ENCODE measurements around the gene MRPL52. TPM values are rescaled to one million over a fixed set of nuclear protein-coding genes. Genes with fewer than 3 reads are reported as not detected.
"Not testable (repeated sequence)": the region's sequence is repeated elsewhere in the genome, so short reads cannot be mapped to it uniquely, and the experiment has no call there.

Gene MRPL52
- total RNA-seq, 1 donor from 2014 or later, result 28.1 TPM

DNA sequence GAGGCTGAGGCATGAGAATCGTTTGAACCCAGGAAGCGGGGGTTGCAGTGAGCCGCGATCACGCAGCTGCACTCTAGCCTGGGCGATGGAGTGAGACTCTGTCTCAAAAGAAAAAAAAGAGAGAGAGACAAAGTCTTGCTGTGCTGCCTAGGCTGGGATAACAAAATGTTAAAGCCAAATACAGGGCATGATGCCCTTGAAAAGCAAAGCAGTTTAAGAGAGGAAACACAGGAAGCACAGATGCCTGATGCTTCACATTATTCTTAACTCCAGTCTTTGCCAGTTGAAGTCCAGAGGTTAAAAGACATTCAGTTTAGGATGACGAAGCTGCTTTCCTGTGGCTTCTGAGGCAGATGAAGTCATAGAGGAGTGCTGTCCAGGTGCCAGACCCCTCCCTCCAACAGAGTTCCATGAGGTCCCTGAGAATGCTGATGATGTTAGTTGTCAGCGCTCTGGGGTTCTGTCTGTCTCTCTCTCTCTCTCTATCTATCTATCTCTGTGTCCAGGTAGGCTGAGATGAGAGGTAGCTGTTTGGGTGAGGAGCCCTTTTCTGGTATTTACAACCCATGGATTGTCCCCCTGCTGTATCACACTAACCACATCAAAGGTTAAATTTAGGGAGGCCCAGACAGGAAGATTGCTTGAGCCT lies 4.9 kb upstream of the MRPL52 start:
- H3K27me3 Mint-ChIP-seq (ENCODE audit: insufficient read depth, low read depth), result peaks cover 15% of the 10 kb centered on the region
- Histone ChIP-seq H3K4me3 (no peak overlapping the region), H3K36me3 (no peaks in the 10 kb centered on the region), H4K20me1 (ENCODE audit: low read depth) (no peaks in the 10 kb centered on the region), H3K4me2 (no peak overlapping the region), H2AFZ (replicated peaks) (peak overlapping the region; percentile 69), H3K27me3 (peaks cover 45% of the 10 kb centered on the region), H3K9me3 (ENCODE audit: low read depth) (no peaks in the 10 kb centered on the region), H3K4me1 (peaks cover 6% of the 10 kb centered on the region), H3K27ac (no peak overlapping the region), H3K9ac (no peak overlapping the region), H3F3A (ENCODE audit: low read depth) (peaks cover 30% of the 10 kb centered on the region), H3K79me2 (ENCODE audit: low read depth) (peaks cover 1% of the 10 kb centered on the region)
- no peaks in the 10 kb centered on the region for H3K36me3 Mint-ChIP-seq
- peaks cover 40% of the 10 kb centered on the region for H3K4me1 Mint-ChIP-seq
- no peaks in the 10 kb centered on the region for H3K9me3 Mint-ChIP-seq
- H3K27ac Mint-ChIP-seq, result no peak overlapping the region
- TF ChIP-seq EZH2 (IDR thresholded peaks at IDR 0.05), result no peak
- no peak for TF ChIP-seq EZH2phosphoT487 (IDR thresholded peaks at IDR 0.05)
- TF ChIP-seq, protein P1, sequence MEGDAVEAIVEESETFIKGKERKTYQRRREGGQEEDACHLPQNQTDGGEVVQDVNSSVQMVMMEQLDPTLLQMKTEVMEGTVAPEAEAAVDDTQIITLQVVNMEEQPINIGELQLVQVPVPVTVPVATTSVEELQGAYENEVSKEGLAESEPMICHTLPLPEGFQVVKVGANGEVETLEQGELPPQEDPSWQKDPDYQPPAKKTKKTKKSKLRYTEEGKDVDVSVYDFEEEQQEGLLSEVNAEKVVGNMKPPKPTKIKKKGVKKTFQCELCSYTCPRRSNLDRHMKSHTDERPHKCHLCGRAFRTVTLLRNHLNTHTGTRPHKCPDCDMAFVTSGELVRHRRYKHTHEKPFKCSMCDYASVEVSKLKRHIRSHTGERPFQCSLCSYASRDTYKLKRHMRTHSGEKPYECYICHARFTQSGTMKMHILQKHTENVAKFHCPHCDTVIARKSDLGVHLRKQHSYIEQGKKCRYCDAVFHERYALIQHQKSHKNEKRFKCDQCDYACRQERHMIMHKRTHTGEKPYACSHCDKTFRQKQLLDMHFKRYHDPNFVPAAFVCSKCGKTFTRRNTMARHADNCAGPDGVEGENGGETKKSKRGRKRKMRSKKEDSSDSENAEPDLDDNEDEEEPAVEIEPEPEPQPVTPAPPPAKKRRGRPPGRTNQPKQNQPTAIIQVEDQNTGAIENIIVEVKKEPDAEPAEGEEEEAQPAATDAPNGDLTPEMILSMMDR (IDR thresholded peaks at IDR 0.05), result no peak
- peak overlapping the region; percentile 9 for H3K4me3 Mint-ChIP-seq
- DNase-seq (ENCODE audit: low spot score), result no peak

DNA sequence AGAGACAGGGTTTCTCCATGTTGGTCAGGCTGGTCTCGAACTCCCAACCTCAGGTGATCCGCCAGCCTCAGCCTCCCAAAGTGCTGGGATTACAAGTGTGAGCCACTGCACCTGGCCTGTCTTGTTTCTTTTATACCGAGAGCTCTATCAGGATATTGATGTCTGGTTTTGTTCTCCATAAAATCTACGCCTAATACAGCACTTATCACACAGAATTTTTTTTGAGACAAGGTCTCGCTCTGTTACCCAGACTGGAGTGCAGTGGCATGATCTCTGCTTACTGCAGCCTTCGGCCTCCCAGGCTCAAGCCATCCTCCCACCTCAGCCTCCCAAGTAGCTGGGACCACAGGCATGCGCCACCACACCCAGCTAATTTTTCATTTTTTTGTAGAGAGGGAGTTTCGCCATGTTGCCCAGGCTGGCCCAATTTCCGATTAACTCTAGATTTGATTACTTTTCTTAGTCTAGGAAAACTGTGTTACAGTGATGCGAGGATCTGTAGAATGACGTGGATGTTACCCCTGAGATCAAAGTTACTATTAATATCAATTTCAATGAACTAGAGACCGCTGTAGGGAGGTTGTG lies 519 bp upstream of the MRPL52 start:
- peak overlapping the region; percentile 86 for H3K4me2 ChIP-seq
- not testable (repeated sequence) for H4K20me1 ChIP-seq (ENCODE audit: low read depth); H3K4me1 ChIP-seq; H3K27ac ChIP-seq; H3K27me3 ChIP-seq; H3K27me3 Mint-ChIP-seq (ENCODE audit: insufficient read depth, low read depth); DNase-seq (ENCODE audit: low spot score); H3F3A ChIP-seq (ENCODE audit: low read depth); H3K9ac ChIP-seq; H3K9me3 Mint-ChIP-seq; H3K9me3 ChIP-seq (ENCODE audit: low read depth); H3K36me3 ChIP-seq
- peak overlapping the region; percentile 87 for H3K4me3 ChIP-seq
- H3K27ac Mint-ChIP-seq, result peak overlapping the region; percentile 97
- H3K36me3 Mint-ChIP-seq, result peaks cover 11% of the 10 kb centered on the region
- peaks cover 20% of the 10 kb centered on the region for H3K79me2 ChIP-seq (ENCODE audit: low read depth)
- peak overlapping the region; percentile 91 for H3K4me3 Mint-ChIP-seq
- H3K4me1 Mint-ChIP-seq, result peaks cover 26% of the 10 kb centered on the region
- peak overlapping the region; percentile 95 for H2AFZ ChIP-seq (replicated peaks)

DNA sequence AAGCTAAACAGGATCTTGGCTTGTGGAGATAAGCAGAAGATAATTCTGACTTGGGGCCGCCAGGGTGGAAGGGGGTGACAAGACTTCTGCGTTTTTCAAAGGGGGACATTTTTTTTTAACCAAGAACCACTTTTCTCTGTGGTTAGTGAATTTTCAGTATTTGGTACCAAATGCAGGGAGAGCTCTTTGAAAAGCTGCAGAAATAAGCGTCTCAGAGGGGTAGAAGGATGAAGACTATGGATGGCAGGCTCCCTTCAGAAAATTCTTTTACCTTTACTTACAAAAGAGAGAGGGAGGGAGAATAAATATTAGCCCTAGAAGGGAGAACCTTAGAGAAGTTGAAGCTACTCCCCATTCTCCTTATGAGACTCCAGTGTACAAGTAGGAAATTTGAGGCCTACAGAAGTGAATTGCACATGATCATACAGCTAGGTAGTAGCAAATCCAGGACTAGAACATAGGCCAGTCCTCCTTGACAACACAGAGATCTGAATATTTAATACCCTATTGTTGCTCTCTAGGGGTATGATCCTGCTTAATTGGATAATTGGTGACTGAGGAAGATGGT lies 840 bp downstream of the MRPL52 start:
- H3K27me3 Mint-ChIP-seq (ENCODE audit: insufficient read depth, low read depth), result peaks cover 5% of the 10 kb centered on the region
- TF ChIP-seq EZH2 (IDR thresholded peaks at IDR 0.05) (no peak), EZH2phosphoT487 (IDR thresholded peaks at IDR 0.05) (no peak)
- TF ChIP-seq, protein P1 (IDR thresholded peaks at IDR 0.05), result no peak
- peaks cover 20% of the 10 kb centered on the region for H3K79me2 ChIP-seq (ENCODE audit: low read depth)

DNA sequence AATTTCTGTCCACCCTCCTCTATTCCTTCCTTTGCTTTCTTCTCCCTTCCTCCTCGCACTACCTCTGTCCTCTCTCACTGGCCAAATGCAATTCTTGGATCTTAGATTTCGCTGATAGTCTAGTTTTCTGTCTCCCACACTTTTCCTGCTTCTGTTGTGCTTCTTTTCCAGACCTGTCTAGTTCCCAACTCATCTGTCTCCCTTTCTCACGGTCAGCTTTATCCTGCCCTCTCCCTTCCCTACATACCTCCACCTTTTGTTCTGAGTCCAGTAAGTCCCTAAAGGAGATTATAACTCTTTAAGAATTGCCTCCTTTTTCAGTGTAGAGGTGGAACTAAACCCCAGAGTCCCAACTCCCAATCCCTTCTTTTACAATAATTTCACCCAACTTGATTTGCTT lies 5.8 kb downstream of the MRPL52 start:
- no peak overlapping the region for H3K27ac Mint-ChIP-seq
- Histone ChIP-seq H3K4me2 (peak overlapping the region; percentile 90), H3K27ac (no peak overlapping the region), H3F3A (ENCODE audit: low read depth) (peaks cover 36% of the 10 kb centered on the region), H3K27me3 (peaks cover 26% of the 10 kb centered on the region), H3K4me1 (peaks cover 13% of the 10 kb centered on the region), H3K9ac (no peak overlapping the region), H3K36me3 (peaks cover 5% of the 10 kb centered on the region), H2AFZ (replicated peaks) (no peak overlapping the region), H4K20me1 (ENCODE audit: low read depth) (no peaks in the 10 kb centered on the region), H3K9me3 (ENCODE audit: low read depth) (no peaks in the 10 kb centered on the region), H3K4me3 (no peak overlapping the region), H3K79me2 (ENCODE audit: low read depth) (peaks cover 22% of the 10 kb centered on the region)
- H3K9me3 Mint-ChIP-seq, result no peaks in the 10 kb centered on the region
- H3K27me3 Mint-ChIP-seq (ENCODE audit: insufficient read depth, low read depth), result peaks cover 23% of the 10 kb centered on the region
- TF ChIP-seq EZH2 (IDR thresholded peaks at IDR 0.05) (no peak), EZH2phosphoT487 (IDR thresholded peaks at IDR 0.05) (no peak)
- TF ChIP-seq, protein P1 (IDR thresholded peaks at IDR 0.05), result no peak
- H3K4me1 Mint-ChIP-seq, result peaks cover 19% of the 10 kb centered on the region
- peaks cover 14% of the 10 kb centered on the region for H3K36me3 Mint-ChIP-seq
- DNase-seq (ENCODE audit: low spot score), result no peak
- peak overlapping the region; percentile 93 for H3K4me3 Mint-ChIP-seq

More for the DNA sequence above, 840 bp downstream of the MRPL52 start:
- Histone ChIP-seq H2AFZ (replicated peaks) (no peak overlapping the region), H3K27me3 (no peaks in the 10 kb centered on the region), H3F3A (ENCODE audit: low read depth) (peaks cover 18% of the 10 kb centered on the region), H4K20me1 (ENCODE audit: low read depth) (no peaks in the 10 kb centered on the region), H3K9ac (peak overlapping the region; percentile 54), H3K27ac (no peak overlapping the region), H3K4me2 (peak overlapping the region; percentile 86), H3K36me3 (peaks cover 5% of the 10 kb centered on the region), H3K4me3 (peak overlapping the region; percentile 87), H3K9me3 (ENCODE audit: low read depth) (no peaks in the 10 kb centered on the region), H3K4me1 (peaks cover 7% of the 10 kb centered on the region)
- Mint-ChIP-seq H3K9me3 (no peaks in the 10 kb centered on the region), H3K36me3 (peaks cover 14% of the 10 kb centered on the region), H3K4me3 (peak overlapping the region; percentile 91), H3K4me1 (peaks cover 19% of the 10 kb centered on the region), H3K27ac (peak overlapping the region; percentile 83)
- no peak for DNase-seq (ENCODE audit: low spot score)
